Epidermal melanocyte (primary cell): Measurements from ENCODE around the gene DPY19L1.
"Not testable (repeated sequence)": the region's sequence is repeated elsewhere in the genome, so short reads cannot be mapped to it uniquely, and the experiment has no call there.

Experiments
- DNase-seq: peaks from one replicate; pipeline ENCODE4 v3.0.0; 2011; ENCODE audit warnings: low spot score; ENCODE audit not compliant: insufficient read length

Gene DPY19L1

DNA sequence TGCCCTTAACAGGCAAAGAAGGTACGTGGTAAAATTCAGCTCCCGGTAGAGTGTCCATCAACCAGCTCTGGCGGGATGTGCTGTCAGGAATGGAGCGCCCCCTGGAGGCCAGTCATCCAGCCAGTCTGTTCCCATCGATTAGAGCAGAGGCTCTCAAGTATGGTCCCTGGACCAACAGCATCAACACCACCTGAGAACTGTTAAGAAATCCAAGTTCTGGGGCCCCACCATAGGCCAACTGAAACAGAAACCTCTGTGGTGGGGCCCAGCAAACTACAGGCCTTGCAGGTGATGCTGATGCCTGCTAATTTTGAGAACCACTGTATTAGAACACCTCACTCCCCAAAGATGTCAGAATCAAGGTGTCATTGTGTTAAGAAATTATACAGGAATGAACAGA is 109.2 kb downstream of the DPY19L1 start:
- DNase-seq, result no peak

- not testable (repeated sequence) for DNase-seq
Measured at GRCh38 chr7:34920470-34920869, 116.8 kb downstream of the DPY19L1 start.

GRCh38 chr7:34919038-34919437 is 118.2 kb downstream of the DPY19L1 start:
- not testable (repeated sequence) for DNase-seq

GRCh38 chr7:34918198-34918861 is 119.0 kb downstream of the DPY19L1 start:
- DNase-seq, result not testable (repeated sequence)

DNA sequence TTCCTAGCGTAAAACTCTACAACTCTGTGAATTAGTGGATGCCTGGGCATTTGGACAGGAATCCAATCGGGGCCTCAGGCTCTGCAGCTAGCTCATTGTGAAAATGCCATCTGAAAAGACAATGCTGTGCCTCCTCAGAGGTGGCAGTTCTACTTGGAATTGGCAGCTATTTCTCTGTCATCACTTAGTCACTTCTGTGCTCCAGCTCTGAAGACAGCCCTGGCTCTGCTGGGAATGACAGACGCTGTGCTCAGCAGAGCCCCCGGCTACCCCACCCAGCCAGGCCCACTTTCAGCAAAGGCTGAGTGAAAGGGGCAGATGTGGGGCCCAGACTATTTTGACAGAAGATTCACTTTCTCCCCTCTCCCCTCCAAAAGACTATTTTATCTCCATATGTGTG is 119.8 kb downstream of the DPY19L1 start:
- DNase-seq, result not testable (repeated sequence)

DNA sequence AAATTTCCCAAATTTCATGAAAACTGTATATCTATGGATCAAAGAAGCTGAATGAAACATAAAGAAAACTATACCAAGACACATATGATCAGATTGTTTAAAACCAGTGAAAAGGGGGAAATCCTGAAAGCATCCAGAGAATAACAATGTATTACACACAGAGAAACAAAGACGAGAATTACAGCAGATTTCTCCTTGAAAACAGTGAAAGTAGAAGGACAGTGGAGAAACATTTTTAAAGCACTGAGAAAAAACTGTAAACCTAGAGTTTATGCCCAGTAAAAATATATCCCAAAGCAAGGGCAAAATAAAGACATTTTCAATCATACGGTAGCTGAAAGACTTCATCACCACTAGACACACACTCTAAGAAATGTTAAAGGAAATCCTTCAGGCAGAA is 121.0 kb downstream of the DPY19L1 start:
- DNase-seq, result no peak

- no peak for DNase-seq
Measured at GRCh38 chr7:34912236-34912635, 125.0 kb downstream of the DPY19L1 start.

DNA sequence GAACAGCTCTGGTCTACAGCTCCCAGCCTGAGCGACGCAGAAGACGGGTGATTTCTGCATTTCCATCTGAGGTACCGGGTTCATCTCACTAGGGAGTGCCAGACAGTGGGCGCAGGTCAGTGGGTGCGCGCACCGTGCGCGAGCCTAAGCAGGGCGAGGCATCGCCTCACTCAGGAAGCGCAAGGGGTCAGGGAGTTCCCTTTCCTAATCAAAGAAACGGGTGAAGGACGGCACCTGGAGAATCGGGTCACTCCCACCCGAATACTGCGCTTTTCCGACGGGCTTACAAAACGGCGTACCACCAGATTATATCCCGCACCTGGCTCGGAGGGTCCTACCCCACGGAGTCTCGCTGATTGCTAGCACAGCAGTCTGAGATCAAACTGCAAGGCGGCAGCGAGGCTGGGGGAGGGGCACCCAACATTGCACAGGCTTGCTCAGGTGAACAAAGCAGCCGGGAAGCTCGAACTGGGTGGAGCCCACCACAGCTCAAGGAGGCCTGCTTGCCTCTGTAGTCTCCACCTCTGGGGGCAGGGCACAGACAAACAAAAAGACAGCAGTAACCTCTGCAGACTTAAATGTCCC is 130.9 kb downstream of the DPY19L1 start:
- not testable (repeated sequence) for DNase-seq

- no peak for DNase-seq
Measured at GRCh38 chr7:34904987-34905386, 132.3 kb downstream of the DPY19L1 start.

DNA sequence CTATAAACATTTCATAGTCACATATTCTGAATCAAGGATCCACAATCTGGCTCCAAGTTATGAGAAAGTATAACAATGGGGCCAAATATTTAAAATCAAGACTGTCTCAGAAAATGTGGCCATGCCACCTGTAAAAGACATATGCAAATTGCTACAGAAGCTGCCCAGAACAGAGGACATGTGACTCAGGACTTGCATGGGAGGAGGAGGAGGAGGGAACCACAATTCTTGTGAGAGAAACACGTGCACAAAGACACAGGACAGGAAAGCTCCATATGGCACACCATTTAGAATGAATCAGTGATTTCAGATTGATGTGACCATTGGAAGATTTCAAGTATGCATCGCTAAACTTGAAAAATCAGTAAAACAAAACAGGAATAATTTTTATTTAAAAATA is 133.4 kb downstream of the DPY19L1 start:
- DNase-seq, result not testable (repeated sequence)

DNA sequence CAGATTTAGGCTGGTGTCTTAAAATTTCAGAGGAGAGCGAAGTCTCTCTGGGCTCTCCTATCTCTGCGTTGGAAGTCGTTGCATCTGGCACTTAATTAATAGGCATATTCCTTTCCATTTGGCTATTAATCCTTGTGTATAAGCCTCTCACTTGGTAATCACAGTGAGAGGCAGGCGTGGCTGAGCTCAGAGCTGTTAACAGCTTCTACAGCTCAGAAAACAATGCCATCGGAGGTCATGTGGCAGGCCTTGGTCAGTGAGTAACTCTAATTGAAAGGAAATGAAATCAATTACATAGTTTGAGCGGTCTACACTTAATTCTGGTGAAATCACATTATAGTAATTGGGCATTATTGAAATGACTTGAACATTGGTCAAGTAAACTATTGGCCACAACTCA is 135.1 kb downstream of the DPY19L1 start:
- no peak for DNase-seq

DNA sequence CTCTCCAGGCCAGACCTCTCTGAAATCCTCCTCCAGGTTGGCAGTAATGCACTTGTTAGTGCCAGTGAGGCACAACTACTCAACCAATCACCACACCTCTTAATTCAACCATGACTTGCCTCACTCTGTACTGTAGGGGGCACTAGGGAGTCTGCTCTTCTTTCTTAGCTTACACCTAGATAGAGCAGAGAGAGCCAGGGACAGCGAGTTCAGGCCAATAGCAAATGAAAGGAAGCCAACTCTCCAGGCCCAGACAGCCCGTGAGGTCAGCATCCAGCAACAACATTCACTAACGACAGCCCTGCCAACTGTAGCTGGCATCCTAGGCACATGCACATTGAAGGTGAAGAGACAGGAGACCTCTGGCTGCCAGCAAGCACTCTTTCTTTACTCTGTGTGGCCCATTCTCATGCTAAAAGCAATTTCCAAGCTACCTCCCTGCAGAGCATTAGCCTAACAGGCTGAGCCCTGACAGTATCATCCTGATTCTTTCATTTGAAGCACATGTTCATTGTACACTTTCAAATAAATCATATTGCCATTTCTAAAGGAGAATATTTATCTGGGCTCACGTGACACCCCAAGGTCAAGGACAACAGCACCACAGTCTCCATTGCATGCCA is 136.3 kb downstream of the DPY19L1 start:
- DNase-seq, result no peak

DNA sequence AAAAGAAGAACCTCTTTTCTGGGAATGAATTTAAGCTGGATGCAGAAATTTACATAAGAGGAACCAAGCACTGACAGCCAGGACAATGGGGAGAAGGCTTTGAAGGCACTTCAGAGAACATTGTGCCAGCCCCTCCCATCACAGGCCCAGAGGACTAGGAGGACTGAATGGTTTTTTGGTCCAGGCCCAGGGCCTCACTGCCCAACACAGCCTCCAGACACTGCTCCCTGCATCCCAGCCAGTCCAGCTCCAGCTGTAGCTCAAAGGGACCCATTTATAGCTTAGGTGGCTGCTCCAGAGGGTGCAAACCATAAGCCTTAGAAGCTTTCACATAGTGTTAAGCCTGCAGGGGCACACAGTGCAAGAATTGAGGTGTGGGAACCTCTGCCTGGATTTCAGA is 142.1 kb downstream of the DPY19L1 start:
- DNase-seq, result no peak

DNA sequence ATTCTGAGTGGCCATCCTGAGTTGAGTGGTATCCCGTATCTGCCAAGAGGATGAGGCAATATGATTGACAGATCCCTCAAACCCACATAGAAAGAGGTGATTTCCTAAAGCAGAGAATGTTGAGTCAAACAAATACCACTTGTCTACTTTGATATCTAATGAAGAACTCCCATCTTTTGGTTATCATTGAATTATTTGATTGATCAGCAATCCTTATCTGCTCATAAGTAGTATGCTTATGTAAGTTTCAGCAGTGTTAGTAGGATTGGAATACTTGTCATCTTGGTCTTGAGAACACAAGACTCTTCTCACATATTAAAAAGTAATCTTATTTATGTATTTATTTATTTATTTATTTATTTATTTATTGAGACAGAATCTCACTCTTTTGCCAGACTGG is 147.3 kb downstream of the DPY19L1 start:
- no peak for DNase-seq

DNA sequence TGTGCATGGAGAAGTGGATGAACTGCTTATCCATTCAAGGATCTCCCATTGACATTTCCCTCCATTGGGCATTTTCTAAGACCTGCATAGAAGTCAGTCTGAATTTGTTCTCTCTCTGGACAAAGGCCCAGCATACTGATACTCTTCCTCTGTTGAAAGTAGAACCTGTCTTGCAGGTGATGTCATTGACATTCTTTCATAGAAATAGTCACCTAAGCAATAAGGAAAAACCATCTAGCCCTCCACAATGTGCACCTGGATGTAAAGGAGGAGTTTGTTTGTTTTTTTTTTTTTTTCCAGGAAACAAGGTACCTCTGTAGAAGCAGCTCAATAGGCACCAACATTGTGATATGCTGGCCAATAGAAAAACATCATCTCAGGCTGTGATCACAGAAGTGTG is 150.4 kb downstream of the DPY19L1 start:
- no peak for DNase-seq

GRCh38 chr7:34883855-34884254 is 153.4 kb downstream of the DPY19L1 start:
- DNase-seq, result not testable (repeated sequence)

- DNase-seq, result no peak
Measured at GRCh38 chr7:34879871-34880270, 157.4 kb downstream of the DPY19L1 start.

GRCh38 chr7:34878944-34879735 is 158.1 kb downstream of the DPY19L1 start:
- not testable (repeated sequence) for DNase-seq
